PC-3 (cell line): ENCODE results near the gene CCDC60. TPM values are rescaled to one million over a fixed set of nuclear protein-coding genes. Genes with fewer than 3 reads are reported as not detected.

Source experiments
- ATAC-seq: fragments of 200-7000 bp; cut with Tn5 transposase; 2 replicates; pipeline ENCODE4 v1.9.1; 2020; ENCODE audit warnings: mild to moderate bottlenecking, moderate library complexity
- BruUV-seq: library from RNA; stranded (reverse); fragments of 400-500 nt; replicated peaks from 2 replicates; lab custom pipeline; 2021; lab: Mats Ljungman, UMichigan
- CTCF ChIA-PET: fragments of 300-600 bp; sonication (Branson Sonifier 250); formaldehyde crosslinking; loops from one replicate; lab custom pipeline; 2022; ENCODE audit warnings: antibody characterized with exemption; lab: Charles Lee
- POLR2A ChIA-PET: fragments of 300-600 bp; sonication (Branson Sonifier 250); formaldehyde crosslinking; loops from one replicate; lab custom pipeline; 2022; ENCODE audit warnings: antibody characterized with exemption; ENCODE audit not compliant: unreplicated experiment; lab: Charles Lee
- DNase-seq: peaks from one replicate; pipeline ENCODE4 v3.0.0-alpha.2; 2015
- H2AFZ ChIP-seq: fragments of 300-600 bp; sonication (generic); 2 replicates; pipeline ENCODE4 v1.6.0; 2016; ENCODE audit warnings: antibody characterized with exemption, low read length
- H3F3A ChIP-seq: fragments of 300-600 bp; sonication (generic); one replicate; pipeline ENCODE4 v1.6.0; 2017; ENCODE audit warnings: antibody characterized with exemption, low read length, control low read depth, mild to moderate bottlenecking; ENCODE audit not compliant: unreplicated experiment
- H3K27ac ChIP-seq: fragments of 300-600 bp; sonication (generic); 2 replicates; pipeline ENCODE4 v1.5.1; 2016; ENCODE audit warnings: mild to moderate bottlenecking, low read length
- H3K27me3 ChIP-seq: fragments of 300-600 bp; sonication (generic); 2 replicates; pipeline ENCODE4 v1.6.1; 2016; ENCODE audit warnings: low read length, mixed read lengths
- H3K36me3 ChIP-seq: fragments of 300-600 bp; sonication (generic); 2 replicates; pipeline ENCODE4 v1.6.1; 2016; ENCODE audit warnings: low read depth, mixed run types, low read length, mixed read lengths
- H3K4me1 ChIP-seq: fragments of 300-600 bp; sonication (generic); 2 replicates; pipeline ENCODE4 v1.5.1; 2016; ENCODE audit warnings: low read length; ENCODE audit not compliant: insufficient read depth
- H3K4me2 ChIP-seq: fragments of 300-600 bp; sonication (generic); 2 replicates; pipeline ENCODE4 v1.6.0; 2016; ENCODE audit warnings: low read length
- H3K4me3 ChIP-seq: fragments of 300-600 bp; sonication (generic); 2 replicates; pipeline ENCODE4 v1.5.1; 2016; ENCODE audit warnings: mild to moderate bottlenecking, low read length, mixed read lengths
- H3K79me2 ChIP-seq: fragments of 300-600 bp; sonication (generic); 2 replicates; pipeline ENCODE4 v1.6.1; 2017; ENCODE audit warnings: low read length, mixed read lengths
- H3K9ac ChIP-seq: fragments of 300-600 bp; sonication (generic); 2 replicates; pipeline ENCODE4 v1.6.0; 2016; ENCODE audit warnings: mild to moderate bottlenecking, low read length
- H3K9me2 ChIP-seq: fragments of 300-600 bp; sonication (generic); replicated peaks from 2 replicates; pipeline ENCODE4 v1.6.1; 2016; ENCODE audit warnings: mixed run types, low read length, mixed read lengths
- H3K9me3 ChIP-seq: fragments of 300-600 bp; sonication (generic); 2 replicates; pipeline ENCODE4 v1.6.1; 2016; ENCODE audit warnings: low read length, mixed read lengths
- H4K20me1 ChIP-seq: fragments of 300-600 bp; sonication (generic); 2 replicates; pipeline ENCODE4 v1.6.1; 2016; ENCODE audit warnings: low read length, mixed read lengths
- CTCF ChIP-seq: fragments of 300-600 bp; sonication (generic); conservative IDR thresholded peaks from 2 replicates; pipeline ENCODE4 v1.5.1; 2017; ENCODE audit warnings: antibody characterized with exemption, low read depth, mild to moderate bottlenecking, low read length
- EZH2 ChIP-seq: fragments of 300-600 bp; sonication (generic); IDR thresholded peaks from one replicate; pipeline ENCODE4 v1.6.1; 2017; ENCODE audit warnings: antibody characterized with exemption, mild to moderate bottlenecking, low read length; ENCODE audit not compliant: unreplicated experiment
- EZH2phosphoT487 ChIP-seq: fragments of 300-600 bp; sonication (generic); IDR thresholded peaks from 2 replicates; pipeline ENCODE4 v1.6.1; 2018; ENCODE audit warnings: mild to moderate bottlenecking, antibody characterized with exemption, low read length, borderline replicate concordance
- intact Hi-C: fragments of 100-400 bp; cut with micrococcal nuclease; formaldehyde crosslinking; loops from 2 replicates; pipeline ENCODE4 v1.9.0; 2023
- total RNA-seq: library from RNA; depleted of rRNA; stranded (reverse); fragments of >200 nt; gene quantifications from 2 replicates; pipeline ENCODE4 v1.2.3, GENCODE V29; 2014

Gene CCDC60
- total RNA-seq, 1 experiment from 2014 or later = not detected

GRCh38 chr12:119312904-119313303 lies 21.6 kb upstream of the CCDC60 start:
- POLR2A ChIA-PET = no interaction called here
- H3K9me2 ChIP-seq = no peaks in the 10 kb centered on the region
- peaks cover 31% of the 10 kb centered on the region for H3K27me3 ChIP-seq
- no peak overlapping the region for H3K4me3 ChIP-seq
- DNase-seq (no peak), ATAC-seq (no peak)
- no peak overlapping the region for H3K9ac ChIP-seq
- no peaks in the 10 kb centered on the region for H3K79me2 ChIP-seq
- H3F3A ChIP-seq = no peaks in the 10 kb centered on the region
- no peak for TF ChIP-seq CTCF
- no peak for TF ChIP-seq EZH2
- TF ChIP-seq EZH2phosphoT487 = no peak
- no peaks in the 10 kb centered on the region for H3K9me3 ChIP-seq
- no peaks in the 10 kb centered on the region for H3K4me1 ChIP-seq
- H4K20me1 ChIP-seq = no peaks in the 10 kb centered on the region
- BruUV-seq = no TSS peak
- CTCF ChIA-PET = no interaction called here
- no peak overlapping the region for H3K27ac ChIP-seq
- H3K36me3 ChIP-seq = no peaks in the 10 kb centered on the region
- H2AFZ ChIP-seq = no peak overlapping the region
- intact Hi-C loops = no loop called here
- H3K4me2 ChIP-seq = no peak overlapping the region

- ATAC-seq = no peak
Observed at GRCh38 chr12:119314290-119314689, 20.2 kb upstream of the CCDC60 start.

More at GRCh38 chr12:119314290-119314689, 20.2 kb upstream of the CCDC60 start:
- H3K4me2 ChIP-seq = no peak overlapping the region
- no peaks in the 10 kb centered on the region for H3K9me2 ChIP-seq
- DNase-seq = no peak
- no peak overlapping the region for H2AFZ ChIP-seq
- H3K36me3 ChIP-seq = no peaks in the 10 kb centered on the region
- H3F3A ChIP-seq = no peaks in the 10 kb centered on the region
- H3K9ac ChIP-seq = no peak overlapping the region
- no peak overlapping the region for H3K4me3 ChIP-seq
- intact Hi-C loops = no loop called here
- H3K79me2 ChIP-seq = no peaks in the 10 kb centered on the region
- ChIA-PET POLR2A (no interaction called here), CTCF (no interaction called here)
- peaks cover 43% of the 10 kb centered on the region for H3K27me3 ChIP-seq
- H3K27ac ChIP-seq = no peak overlapping the region
- no peaks in the 10 kb centered on the region for H4K20me1 ChIP-seq
- H3K9me3 ChIP-seq = no peaks in the 10 kb centered on the region
- TF ChIP-seq CTCF (no peak), EZH2 (no peak), EZH2phosphoT487 (no peak)
- no peaks in the 10 kb centered on the region for H3K4me1 ChIP-seq
- no TSS peak for BruUV-seq
